Measurements from ENCODE around the gene MEP1B.
"Not testable (repeated sequence)": the region's sequence is repeated elsewhere in the genome, so short reads cannot be mapped to it uniquely, and the experiment has no call there.

MEP1B gene

DNA sequence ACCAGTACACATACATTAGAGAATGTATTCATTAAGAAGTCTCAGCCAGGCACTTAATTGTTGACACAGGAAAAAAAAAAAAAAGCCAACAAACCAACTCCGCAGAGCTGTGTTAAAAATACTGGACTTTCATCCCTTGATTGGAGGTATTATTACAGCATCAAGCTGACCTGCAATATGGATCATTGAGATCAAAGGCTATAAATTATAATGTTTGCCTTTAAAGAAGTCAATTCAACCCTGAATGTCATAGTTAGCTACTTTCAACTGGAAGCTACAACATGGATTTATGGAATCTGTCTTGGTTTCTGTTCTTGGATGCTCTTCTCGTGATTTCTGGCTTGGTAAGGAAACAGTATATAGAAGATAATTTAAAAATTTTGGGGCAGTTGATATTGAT is at the start of gene MEP1B:
Gene MEP1B (plus strand): TSS at position 250 of the 400 bp plus-strand sequence. CDS start 32 bp downstream, at position 282.
- DNase-seq, result no peak

DNA sequence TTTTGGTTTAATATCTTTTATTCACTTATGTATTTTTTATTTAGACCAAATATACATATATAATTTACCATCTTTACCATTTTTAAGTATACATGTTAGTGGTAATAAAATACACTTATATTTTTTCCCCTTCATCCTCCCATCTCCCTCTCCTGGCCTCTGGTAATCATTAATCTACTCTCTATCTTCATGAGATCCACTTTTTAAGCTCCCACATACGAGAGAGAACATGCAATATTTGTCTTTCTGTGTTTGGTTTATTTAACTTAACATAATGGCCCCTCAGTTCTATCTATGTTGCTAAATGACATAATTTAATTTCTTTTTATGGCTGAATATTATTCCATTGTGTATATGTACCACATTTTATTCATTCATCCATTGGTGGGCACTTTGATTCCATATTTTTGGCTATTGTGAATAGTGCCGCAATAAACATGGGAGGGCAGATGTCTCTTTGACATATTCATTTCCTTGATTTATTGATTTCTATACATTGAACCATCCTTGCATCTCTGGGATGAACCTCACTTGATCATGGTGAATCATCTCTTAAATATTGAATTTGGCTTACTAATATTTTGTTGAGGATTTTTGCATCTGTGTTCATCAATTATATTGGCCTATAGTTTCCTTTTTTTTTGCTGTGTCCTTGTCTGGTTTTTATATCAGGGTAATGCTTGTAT is 41.5 kb upstream of the MEP1B start:
- no peak for DNase-seq

DNA sequence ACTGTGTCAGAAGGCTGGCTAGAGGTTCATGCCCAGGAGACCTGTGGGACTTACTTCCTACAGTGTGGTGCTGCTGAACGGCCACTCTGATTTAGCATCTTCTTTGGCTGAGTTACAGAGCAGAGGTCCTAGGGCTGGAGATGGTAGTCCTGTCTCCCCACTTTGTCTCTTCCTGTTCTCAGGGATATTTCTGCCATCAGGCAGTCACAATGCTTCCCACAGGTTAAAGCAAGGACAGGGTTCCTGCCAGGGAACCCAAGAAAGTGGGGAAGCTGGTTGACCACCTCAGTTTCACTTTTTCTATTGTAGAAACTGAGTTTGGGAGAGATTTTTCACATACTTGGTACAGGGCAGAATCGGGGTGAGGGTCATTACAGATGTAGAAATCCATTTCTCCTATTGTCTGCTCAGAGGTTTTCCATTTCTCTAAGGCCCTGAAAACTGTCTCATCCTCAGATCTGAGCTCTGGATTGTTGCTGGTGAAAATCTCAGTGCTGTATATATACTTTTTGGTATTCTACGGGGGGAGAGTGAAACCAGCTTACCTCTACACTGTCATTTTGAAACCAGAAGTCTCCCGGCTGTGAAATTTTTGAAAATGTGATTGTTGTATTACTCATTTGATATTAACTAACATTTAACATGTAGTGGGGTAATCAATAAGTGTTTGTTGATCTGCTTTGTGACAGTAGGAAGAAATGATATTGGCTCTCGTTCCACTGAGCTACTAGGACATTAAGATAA is 37.0 kb upstream of the MEP1B start:
- no peak for DNase-seq

DNA sequence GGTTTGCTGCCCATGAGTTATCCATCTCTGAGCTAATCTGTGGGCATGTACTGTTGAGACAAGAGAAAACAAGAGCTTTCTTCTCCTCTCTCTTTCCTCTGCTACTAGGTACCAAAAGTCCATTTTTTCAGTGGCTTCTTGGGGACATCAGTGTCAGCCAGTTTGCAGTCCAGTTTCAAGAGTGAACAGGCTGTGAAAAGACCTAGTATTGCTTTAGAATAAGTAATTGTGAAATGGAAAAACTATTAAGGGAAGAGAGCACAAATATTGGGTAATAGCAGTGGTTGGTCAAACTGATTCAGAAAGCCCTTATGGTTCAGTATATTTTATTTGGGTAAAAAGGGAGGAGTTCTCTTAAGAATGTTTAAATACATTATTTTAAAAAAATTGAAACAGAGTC is 33.0 kb upstream of the MEP1B start:
- DNase-seq, result no peak

DNA sequence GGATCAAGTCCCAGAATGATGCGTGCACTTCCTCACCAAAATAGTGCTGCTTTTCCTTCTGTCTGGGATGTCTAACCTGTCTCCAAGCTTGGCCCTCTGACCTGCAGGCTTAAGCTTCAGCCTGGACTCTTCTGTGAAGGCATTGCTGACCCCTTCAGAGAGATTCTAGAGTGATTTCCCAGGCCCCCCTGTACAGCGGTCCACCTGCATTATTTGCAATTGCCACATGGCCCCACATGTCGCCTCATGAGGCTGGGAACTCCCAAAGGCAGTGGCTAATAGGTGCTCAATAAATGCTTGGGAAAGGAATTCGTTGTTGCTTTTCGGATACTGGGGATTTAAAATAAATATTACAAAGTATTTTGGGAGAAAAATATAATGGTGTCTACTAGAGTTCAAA is 32.3 kb upstream of the MEP1B start:
- no peak for DNase-seq

DNA sequence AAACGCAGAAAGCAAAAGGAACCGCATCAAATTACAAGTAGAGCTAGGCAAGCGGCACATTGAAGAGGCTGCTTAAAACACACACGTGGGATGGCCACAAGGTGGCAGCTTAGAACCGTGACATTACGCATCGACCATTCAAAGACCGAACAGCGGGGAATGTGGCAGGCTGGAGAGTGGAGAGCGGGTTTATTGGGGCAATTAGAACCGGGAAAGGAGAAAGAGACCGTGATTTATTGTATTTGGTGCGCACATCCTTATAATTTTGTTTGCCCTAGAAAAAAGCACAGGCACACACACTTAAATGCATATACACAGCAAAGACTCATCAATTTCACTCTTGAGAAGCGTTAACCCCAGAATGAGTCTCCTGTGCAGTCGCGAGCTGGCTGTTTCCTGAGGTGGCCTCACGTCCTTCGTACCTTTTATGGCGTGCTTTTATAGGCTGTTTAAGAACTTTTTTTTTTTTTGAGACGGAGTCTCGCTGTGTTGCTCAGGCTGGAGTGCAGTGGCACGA is 31.7 kb upstream of the MEP1B start:
- DNase-seq, result peak; percentile 78

DNA sequence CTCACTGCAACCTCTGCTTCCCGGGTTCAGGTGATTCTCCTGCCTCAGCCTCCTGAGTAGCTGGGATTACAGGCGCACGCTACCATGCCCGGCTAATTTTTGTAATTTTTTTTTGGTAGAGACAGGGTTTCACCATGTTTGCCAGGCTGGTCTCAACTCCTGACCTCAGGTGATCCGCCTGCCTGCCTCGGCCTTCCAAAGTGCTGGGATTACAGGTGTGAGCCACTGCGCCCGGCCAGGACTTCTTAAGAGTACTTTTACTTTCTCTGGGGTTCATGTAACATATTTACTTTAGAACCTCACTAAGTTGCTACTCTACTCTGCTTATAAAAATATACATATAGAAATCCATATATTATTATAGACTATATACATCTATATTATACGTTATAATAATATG is 31.2 kb upstream of the MEP1B start:
- not testable (repeated sequence) for DNase-seq

DNA sequence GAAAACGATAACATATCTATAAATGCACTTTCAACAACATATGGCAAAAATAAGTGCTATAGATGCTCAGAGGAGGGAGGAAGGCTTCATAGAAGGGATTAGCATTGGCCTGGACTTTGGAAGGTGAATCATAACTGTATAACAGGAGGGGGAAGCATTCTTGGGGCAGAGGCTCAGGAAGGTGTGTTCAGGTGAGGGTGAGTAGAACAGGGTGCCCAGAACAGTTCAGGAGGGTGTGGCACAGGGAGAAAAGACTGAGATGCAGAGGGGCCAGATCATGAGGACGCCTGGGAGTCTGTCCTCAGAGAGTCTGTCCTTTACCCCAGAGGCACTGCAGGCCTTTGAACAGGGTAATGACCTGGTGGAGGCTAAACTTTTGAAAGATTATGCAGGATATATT is 29.3 kb upstream of the MEP1B start:
- no peak for DNase-seq

DNA sequence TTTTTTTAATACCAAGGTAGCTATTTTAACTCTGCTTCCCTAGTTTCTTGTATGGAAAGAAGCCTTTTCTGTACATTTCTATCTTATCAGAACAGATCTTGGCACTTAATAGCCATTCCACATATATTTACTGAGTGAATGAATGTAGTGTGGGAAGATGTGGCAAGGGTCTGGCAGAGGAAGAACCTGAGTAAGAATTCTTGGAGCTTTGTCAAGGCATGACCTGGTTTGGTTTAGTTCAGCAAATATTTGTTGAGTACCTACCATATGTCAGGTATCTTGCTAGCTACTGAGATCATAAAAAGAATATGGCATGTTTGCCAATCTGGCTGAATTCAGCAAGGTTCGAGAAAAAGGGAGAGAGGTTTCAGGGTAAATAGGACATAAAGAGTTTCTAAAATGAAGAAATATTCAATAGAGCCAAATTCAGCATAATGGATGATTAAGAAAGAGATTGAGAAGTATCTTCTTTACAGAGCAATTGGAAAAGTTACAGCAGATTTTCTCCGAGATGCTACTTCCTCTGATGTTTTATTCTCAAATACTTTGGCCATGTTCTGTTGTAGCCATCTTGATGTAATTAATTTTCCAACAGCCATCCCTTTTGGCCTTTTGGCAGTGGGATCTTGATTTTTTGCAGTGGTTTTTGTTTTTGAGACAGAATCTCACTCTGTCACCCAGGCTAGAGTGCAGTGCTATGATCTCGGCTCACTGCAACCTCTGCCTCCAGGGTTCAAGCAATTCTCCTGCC is 21.7 kb upstream of the MEP1B start:
- no peak for DNase-seq

DNA sequence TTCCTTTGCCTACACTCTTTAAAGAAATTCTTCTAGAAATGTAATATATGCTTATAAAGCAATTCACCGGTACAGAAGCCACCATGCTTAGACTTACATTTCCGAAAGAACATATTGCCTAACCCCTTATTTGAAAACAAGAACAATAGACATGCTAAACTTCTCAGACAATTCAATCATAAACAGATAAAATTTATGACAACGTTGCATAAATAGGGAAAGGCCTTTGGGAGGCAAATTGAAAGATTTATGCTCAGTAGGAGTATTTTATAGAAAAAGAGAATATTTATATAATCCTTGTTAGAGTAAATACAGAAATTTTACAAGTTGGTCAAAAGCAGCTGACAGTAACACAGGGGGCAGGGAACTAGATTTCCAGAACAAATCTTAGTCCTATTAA is 16.2 kb upstream of the MEP1B start:
- no peak for DNase-seq

DNA sequence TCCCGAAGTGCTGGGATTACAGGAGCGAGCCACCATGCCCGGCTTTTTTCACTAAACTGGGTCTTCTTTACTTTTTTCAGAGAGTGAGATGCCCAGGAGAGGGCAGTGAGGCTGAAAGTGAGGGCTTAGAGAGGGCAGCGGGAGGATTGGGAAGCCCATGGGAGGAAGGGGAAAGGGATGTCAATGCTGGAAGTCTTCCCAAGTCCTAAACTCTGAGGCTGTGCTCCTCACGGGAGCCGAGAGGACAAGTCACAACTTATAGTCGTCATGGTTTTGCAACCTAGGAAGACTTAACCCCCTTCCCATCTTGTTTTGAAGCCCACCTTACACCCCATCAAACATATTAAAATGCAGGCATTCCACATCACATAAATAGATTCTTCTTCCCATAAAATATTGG is 15.1 kb upstream of the MEP1B start:
- DNase-seq, result no peak

DNA sequence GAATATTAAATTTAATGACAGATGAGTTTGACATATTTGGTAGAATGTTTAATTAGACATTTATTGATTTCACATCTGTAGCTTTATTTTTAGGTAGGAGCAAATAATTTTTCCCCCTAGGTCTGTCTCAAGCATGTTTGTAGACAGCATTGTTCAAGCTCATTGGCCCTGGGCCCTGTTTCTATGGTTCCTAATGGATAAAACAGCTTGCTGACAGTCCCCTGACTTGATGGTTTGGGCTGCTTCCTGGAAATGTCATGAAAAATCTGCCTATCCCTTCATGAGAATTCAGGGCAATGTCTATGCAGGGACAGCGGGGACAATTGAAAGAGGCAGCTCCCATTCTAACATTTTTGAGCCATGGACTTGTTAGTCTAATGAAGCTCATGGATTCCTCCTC is 14.6 kb upstream of the MEP1B start:
- no peak for DNase-seq

DNA sequence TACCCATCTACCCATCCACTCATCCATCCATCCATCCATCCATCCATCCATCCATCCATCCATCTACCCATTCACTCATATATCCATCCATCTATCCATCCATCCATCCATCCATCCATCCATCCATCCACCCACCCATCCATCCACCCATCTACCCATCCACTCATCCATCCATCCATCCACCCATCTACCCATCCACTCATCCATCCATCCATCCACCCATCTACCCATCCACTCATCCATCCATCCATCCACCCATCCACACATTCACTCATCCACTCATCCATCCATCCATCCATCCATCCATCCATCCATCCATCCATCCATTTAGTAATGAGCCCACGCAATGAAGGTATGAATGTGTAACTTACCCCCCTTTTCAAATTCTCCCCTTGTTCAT is 13.1 kb upstream of the MEP1B start:
- not testable (repeated sequence) for DNase-seq

DNA sequence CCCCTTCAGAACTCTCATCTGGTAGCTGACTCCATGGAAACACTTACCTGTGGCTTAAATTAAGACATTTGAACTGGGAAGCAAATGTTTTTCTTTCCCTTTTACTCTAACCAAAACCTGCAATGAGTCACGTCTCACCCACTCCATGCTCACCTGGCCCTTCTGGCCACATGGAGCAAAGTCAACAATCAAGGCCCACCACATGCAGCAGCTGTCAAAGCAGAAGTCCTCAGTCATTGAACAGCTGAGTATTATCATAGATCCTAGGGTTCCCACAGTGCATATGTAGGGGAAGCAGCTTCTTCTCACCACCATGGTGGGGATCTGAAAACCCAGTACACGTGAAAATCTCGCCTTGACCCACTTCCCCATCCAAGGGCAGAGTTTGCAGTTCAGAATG is 12.3 kb upstream of the MEP1B start:
- DNase-seq, result no peak

DNA sequence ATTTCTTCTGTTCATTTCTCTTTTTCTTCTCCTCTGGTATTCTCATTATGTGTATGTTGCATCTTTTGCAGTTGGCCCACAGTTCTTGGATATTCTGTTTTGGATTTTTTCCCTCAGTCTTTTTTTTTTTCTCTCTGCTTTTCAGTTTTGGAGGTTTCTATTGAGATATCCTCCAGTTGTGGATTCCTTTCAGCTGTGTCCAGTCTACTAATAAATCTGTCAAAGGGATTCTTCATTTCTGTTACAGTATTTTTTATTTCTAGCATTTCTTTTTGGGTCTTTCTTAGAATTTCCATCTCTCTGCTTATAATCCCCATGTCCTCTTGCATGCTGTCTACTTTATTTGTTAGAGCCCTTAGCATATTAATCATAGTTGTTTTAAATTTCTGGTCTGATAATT is 6.3 kb upstream of the MEP1B start:
- DNase-seq, result no peak

DNA sequence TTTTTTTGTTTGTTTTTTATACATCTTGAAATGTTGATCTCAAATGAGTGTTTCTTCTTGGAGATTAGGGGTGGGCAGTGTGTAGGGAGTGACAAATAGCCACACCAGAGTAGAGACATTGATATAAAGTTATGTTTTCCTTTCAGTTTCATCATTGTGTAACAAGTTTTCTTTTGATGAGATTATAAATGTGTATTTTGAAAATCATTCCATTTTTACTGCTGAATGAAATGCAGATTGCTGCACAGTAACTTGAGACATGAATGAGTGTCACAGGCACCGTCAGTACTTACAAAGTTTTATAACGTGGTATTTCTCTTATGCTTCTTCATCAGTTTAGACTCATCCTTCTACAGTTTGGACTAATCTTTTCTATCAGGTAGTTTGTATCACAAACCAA is 370 bp downstream of the MEP1B start:
- DNase-seq, result no peak

DNA sequence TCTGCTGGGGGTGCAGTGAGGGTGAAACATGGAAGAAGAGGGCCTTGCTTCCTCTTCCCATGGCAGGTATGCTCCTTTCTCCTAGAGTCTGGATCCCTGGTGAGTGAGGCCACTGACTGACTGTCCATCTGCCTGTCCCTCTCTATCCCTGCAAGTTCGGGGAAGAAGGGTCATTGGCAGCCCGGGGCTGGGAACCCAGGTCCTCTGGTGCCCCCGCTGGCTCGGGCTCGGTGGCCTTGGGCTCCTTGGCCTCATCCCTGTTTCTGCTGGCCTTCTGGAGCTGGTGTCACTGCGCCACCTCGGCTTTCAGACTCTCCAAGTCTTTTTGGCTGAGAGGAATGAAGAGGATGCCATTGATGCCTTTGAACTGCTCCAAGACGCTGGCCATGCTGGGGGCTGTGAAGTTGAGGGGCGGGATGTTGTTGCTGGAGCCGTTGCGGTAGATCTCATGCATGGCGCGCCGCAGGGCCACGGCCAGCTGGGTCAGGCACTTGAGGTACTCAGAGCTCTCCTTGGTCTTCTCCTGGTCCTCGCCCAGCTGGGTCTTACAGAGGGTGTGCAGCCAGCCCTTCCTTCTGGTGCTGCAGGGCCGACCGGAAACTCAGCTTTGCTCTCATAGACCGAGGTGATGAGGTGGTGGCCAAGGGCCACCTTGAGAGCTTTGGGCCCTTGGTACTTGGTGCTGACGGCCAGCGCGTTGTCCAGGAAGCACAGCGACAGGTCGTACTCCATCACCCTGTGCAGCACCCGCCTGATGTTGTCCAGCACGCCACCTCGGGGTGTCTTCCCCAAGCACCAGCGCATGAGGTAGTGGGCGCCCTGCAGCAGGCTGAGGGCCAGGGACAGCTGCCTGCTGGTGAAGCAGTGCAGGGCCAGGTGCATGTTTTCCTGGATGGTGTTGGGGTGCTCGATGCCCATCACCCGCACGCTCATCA is 6.3 kb downstream of the MEP1B start:
- DNase-seq, result no peak

DNA sequence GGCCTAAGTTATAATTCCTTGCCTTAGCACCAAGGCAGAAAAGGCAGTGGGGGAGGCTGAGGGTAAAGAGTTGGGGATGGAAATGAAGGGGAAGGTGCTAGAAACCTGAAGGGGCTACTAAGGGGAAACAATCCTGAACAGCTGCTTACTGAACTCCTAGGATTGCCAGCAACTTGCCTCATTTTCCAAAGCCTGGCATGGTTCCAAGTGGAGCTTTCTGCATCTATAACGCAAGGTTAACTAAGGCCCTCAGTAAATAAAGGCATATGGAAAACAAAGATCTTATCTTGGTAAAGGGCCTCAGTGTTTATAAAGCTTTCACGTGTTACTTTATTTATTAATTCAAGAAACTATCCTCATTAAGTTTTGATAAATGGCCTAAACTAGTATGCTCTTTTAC is 10.9 kb downstream of the MEP1B start:
- no peak for DNase-seq

DNA sequence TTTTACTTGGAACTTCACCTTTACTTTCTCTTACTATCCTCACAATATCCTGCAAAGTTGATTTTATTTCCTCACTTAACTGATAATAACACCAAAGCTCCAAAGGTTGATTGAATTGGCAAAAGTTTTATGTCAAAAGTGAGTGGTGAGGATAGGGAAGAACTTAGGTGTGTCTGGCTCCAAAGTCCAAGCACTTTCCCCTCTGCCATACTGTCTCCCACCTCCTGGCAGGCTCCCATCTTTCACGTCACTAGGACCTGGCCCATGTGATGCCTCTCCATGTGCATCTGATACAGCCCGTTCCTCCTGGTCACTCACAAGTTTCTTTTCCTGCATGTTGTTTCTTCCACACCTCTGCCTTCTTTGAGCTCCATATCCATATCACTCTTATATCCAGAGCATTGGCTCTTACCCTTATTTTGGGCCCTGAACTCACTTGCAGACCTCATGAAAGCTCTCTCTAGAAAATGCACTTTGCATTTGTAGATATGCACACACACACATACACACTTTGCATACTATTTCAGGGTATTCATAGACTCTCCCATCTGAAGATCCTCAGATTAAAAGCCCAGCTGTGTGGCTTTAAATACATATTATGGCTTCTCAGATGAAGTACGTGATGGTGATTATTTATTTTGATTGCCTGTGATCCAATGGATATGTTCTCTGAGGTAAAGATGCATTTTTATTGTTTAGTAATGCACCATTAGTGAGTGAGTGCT is 12.3 kb downstream of the MEP1B start:
- DNase-seq, result no peak

DNA sequence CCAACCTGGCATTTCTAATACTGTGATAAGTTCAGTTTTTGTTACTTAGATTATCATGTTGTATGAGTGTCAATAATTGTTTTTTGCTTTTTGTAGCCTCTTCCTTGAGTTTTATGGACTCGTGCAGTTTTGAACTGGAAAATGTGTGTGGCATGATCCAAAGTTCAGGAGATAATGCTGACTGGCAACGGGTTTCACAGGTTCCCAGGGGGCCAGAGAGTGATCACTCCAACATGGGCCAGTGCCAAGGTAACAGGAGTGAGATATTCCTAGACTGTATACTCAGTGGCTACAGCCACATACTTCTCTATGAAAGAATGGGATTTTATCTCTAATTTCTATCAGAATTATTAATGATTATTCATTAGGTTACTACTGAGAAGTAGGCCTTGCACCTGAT is 18.2 kb downstream of the MEP1B start:
- no peak for DNase-seq

DNA sequence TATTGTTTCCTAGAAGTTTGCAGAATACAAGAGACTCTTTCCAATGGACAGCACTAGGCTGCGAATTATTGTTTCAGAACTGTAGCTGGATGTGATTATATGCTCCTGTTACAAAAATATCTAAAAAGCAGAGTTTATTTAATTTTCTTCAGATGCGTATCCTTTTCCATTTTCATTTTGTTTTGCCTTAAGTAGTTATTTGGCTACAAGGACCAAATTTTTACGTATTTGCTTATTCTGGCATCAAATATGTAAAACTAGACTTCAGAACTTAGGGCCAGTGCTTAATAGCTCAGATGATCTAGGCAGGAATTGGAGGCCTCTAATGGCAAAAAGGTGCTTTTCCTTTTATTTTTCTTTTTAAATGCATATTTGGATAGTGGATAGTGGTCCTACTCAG is 18.7 kb downstream of the MEP1B start:
- no peak for DNase-seq

Measured in CD4-positive, alpha-beta T cell treated with Interleukin-6 for 4 hours (primary cell).